HEK293 (cell line): ENCODE data around the gene TNFRSF6B.

Experiments
- FEZF1 ChIP-seq: fragments of 450-650 bp; formaldehyde crosslinking; IDR thresholded peaks from 2 replicates; pipeline ENCODE4 v1.5.1; 2016; ENCODE audit warnings: missing biosample characterization, missing genetic modification characterization
- WT1 ChIP-seq: fragments of 450-650 bp; formaldehyde crosslinking; IDR thresholded peaks from 2 replicates; pipeline ENCODE4 v1.5.1; 2016; ENCODE audit warnings: missing biosample characterization, missing genetic modification characterization
- ZBTB21 ChIP-seq: fragments of 450-650 bp; formaldehyde crosslinking; IDR thresholded peaks from 2 replicates; pipeline ENCODE4 v1.5.1; 2017; ENCODE audit warnings: missing biosample characterization, missing genetic modification characterization
- ZBTB7A ChIP-seq: fragments of 450-650 bp; formaldehyde crosslinking; IDR thresholded peaks from 2 replicates; pipeline ENCODE4 v1.5.1; 2016; ENCODE audit warnings: low read depth, missing biosample characterization, missing genetic modification characterization
- ZNF157 ChIP-seq: fragments of 450-650 bp; formaldehyde crosslinking; IDR thresholded peaks from 2 replicates; pipeline ENCODE4 v1.5.1; 2016; ENCODE audit warnings: missing biosample characterization, missing genetic modification characterization
- ZNF239 ChIP-seq: fragments of 450-650 bp; formaldehyde crosslinking; IDR thresholded peaks from 2 replicates; pipeline ENCODE4 v1.5.1; 2016; ENCODE audit warnings: missing biosample characterization, missing genetic modification characterization
- ZNF302 ChIP-seq: fragments of 450-650 bp; formaldehyde crosslinking; IDR thresholded peaks from 2 replicates; pipeline ENCODE4 v1.5.1; 2016; ENCODE audit warnings: missing biosample characterization, missing genetic modification characterization, low read depth
- ZNF473 ChIP-seq: fragments of 450-650 bp; formaldehyde crosslinking; IDR thresholded peaks from 2 replicates; pipeline ENCODE4 v1.5.1; 2017; ENCODE audit warnings: missing biosample characterization, missing genetic modification characterization
- ZNF530 ChIP-seq: fragments of 450-650 bp; formaldehyde crosslinking; IDR thresholded peaks from 2 replicates; pipeline ENCODE4 v1.5.1; 2016; ENCODE audit warnings: low read depth, missing biosample characterization, missing genetic modification characterization
- ZNF600 ChIP-seq: fragments of 450-650 bp; formaldehyde crosslinking; IDR thresholded peaks from 2 replicates; pipeline ENCODE4 v1.5.1; 2016; ENCODE audit warnings: missing biosample characterization, missing genetic modification characterization
- ZNF621 ChIP-seq: fragments of 450-650 bp; formaldehyde crosslinking; IDR thresholded peaks from 2 replicates; pipeline ENCODE4 v1.5.1; 2017; ENCODE audit warnings: missing biosample characterization, missing genetic modification characterization
- ZNF623 ChIP-seq: fragments of 450-650 bp; formaldehyde crosslinking; IDR thresholded peaks from 2 replicates; pipeline ENCODE4 v1.5.1; 2016; ENCODE audit warnings: missing biosample characterization, missing genetic modification characterization
- ZNF624 ChIP-seq: fragments of 450-650 bp; formaldehyde crosslinking; IDR thresholded peaks from 2 replicates; pipeline ENCODE4 v1.5.1; 2017; ENCODE audit warnings: missing biosample characterization, missing genetic modification characterization
- ZNF677 ChIP-seq: fragments of 450-650 bp; IDR thresholded peaks from 2 replicates; pipeline ENCODE4 v1.5.0; 2018; ENCODE audit warnings: missing biosample characterization, mild to moderate bottlenecking, missing genetic modification characterization, moderate library complexity
- ZNF776 ChIP-seq: fragments of 450-650 bp; formaldehyde crosslinking; IDR thresholded peaks from 2 replicates; pipeline ENCODE4 v1.5.0; 2017; ENCODE audit warnings: missing biosample characterization, missing genetic modification characterization, borderline replicate concordance
- ZNF777 ChIP-seq: fragments of 450-650 bp; formaldehyde crosslinking; IDR thresholded peaks from 2 replicates; pipeline ENCODE4 v1.5.1; 2017; ENCODE audit warnings: missing biosample characterization, missing genetic modification characterization, borderline replicate concordance
- ZSCAN30 ChIP-seq: fragments of 450-650 bp; IDR thresholded peaks from 2 replicates; pipeline ENCODE4 v1.5.1; 2018; ENCODE audit warnings: missing biosample characterization, mild to moderate bottlenecking, missing genetic modification characterization, moderate library complexity
- TF ChIP-seq, protein P1 (sequence below): fragments of 450-650 bp; formaldehyde crosslinking; IDR thresholded peaks from 2 replicates; pipeline ENCODE4 v1.5.1; 2016; ENCODE audit warnings: missing biosample characterization, missing genetic modification characterization, borderline replicate concordance
- TF ChIP-seq, protein P2 (sequence below): fragments of 450-650 bp; formaldehyde crosslinking; IDR thresholded peaks from 2 replicates; pipeline ENCODE4 v1.5.1; 2016; ENCODE audit warnings: missing biosample characterization, missing genetic modification characterization
- TF ChIP-seq, protein P3 (sequence below): fragments of 450-650 bp; formaldehyde crosslinking; IDR thresholded peaks from 2 replicates; pipeline ENCODE4 v1.5.1; 2016; ENCODE audit warnings: missing biosample characterization, missing genetic modification characterization
- TF ChIP-seq, protein P4 (sequence below): fragments of 450-650 bp; formaldehyde crosslinking; IDR thresholded peaks from 2 replicates; pipeline ENCODE4 v1.5.1; 2017; ENCODE audit warnings: missing biosample characterization, missing genetic modification characterization
- TF ChIP-seq, protein P5 (sequence below): fragments of 450-650 bp; formaldehyde crosslinking; IDR thresholded peaks from 2 replicates; pipeline ENCODE4 v1.5.1; 2016; ENCODE audit warnings: missing biosample characterization, missing genetic modification characterization

TNFRSF6B gene

DNA sequence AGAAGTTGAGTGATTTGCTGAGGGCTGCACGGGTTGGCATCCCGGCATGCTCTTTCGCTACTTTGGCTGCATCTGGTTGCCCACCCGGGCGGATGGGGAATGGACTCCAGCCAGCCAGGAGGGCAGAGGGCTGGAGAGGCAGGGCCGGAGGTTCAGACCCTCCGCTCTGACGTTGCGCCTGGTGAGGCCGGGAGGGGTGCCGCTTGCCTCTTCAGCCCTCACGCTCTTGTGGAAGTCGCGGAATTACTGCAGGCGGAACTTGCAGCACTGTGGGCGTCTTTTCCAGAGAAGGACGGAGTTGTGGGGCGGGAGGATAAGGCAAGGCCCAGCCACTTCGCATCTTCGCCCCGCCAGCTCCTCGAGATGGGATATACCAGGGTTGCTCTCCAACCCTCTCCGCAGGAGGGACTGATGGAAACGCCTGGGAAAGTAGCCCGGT lies 37.7 kb upstream of the TNFRSF6B start (continued):
- TF ChIP-seq, protein P1, sequence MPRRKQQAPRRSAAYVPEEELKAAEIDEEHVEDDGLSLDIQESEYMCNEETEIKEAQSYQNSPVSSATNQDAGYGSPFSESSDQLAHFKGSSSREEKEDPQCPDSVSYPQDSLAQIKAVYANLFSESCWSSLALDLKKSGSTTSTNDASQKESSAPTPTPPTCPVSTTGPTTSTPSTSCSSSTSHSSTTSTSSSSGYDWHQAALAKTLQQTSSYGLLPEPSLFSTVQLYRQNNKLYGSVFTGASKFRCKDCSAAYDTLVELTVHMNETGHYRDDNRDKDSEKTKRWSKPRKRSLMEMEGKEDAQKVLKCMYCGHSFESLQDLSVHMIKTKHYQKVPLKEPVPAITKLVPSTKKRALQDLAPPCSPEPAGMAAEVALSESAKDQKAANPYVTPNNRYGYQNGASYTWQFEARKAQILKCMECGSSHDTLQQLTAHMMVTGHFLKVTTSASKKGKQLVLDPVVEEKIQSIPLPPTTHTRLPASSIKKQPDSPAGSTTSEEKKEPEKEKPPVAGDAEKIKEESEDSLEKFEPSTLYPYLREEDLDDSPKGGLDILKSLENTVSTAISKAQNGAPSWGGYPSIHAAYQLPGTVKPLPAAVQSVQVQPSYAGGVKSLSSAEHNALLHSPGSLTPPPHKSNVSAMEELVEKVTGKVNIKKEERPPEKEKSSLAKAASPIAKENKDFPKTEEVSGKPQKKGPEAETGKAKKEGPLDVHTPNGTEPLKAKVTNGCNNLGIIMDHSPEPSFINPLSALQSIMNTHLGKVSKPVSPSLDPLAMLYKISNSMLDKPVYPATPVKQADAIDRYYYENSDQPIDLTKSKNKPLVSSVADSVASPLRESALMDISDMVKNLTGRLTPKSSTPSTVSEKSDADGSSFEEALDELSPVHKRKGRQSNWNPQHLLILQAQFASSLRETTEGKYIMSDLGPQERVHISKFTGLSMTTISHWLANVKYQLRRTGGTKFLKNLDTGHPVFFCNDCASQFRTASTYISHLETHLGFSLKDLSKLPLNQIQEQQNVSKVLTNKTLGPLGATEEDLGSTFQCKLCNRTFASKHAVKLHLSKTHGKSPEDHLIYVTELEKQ (tag by site-specific recombination), result no peak
- TF ChIP-seq, protein P2, sequence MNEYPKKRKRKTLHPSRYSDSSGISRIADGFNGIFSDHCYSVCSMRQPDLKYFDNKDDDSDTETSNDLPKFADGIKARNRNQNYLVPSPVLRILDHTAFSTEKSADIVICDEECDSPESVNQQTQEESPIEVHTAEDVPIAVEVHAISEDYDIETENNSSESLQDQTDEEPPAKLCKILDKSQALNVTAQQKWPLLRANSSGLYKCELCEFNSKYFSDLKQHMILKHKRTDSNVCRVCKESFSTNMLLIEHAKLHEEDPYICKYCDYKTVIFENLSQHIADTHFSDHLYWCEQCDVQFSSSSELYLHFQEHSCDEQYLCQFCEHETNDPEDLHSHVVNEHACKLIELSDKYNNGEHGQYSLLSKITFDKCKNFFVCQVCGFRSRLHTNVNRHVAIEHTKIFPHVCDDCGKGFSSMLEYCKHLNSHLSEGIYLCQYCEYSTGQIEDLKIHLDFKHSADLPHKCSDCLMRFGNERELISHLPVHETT (tag by site-specific recombination), result no peak
- no peak for TF ChIP-seq ZNF621 (tag by site-specific recombination)
- TF ChIP-seq, protein P3, sequence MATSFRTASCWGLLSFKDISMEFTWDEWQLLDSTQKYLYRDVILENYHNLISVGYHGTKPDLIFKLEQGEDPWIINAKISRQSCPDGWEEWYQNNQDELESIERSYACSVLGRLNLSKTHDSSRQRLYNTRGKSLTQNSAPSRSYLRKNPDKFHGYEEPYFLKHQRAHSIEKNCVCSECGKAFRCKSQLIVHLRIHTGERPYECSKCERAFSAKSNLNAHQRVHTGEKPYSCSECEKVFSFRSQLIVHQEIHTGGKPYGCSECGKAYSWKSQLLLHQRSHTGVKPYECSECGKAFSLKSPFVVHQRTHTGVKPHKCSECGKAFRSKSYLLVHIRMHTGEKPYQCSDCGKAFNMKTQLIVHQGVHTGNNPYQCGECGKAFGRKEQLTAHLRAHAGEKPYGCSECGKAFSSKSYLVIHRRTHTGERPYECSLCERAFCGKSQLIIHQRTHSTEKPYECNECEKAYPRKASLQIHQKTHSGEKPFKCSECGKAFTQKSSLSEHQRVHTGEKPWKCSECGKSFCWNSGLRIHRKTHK (tag by site-specific recombination), result no peak
- no peak for TF ChIP-seq ZNF157 (tag by site-specific recombination)
- no peak for TF ChIP-seq ZSCAN30 (tag by site-specific recombination)
- TF ChIP-seq ZNF239, result no peak
- no peak for TF ChIP-seq ZBTB21 (tag by site-specific recombination)
- TF ChIP-seq ZBTB7A (tag by site-specific recombination), result no peak
- TF ChIP-seq ZNF530 (tag by site-specific recombination), result no peak
- TF ChIP-seq ZNF677, result no peak
- no peak for TF ChIP-seq ZNF777 (tag by site-specific recombination)
- no peak for TF ChIP-seq FEZF1
- TF ChIP-seq, protein P4, sequence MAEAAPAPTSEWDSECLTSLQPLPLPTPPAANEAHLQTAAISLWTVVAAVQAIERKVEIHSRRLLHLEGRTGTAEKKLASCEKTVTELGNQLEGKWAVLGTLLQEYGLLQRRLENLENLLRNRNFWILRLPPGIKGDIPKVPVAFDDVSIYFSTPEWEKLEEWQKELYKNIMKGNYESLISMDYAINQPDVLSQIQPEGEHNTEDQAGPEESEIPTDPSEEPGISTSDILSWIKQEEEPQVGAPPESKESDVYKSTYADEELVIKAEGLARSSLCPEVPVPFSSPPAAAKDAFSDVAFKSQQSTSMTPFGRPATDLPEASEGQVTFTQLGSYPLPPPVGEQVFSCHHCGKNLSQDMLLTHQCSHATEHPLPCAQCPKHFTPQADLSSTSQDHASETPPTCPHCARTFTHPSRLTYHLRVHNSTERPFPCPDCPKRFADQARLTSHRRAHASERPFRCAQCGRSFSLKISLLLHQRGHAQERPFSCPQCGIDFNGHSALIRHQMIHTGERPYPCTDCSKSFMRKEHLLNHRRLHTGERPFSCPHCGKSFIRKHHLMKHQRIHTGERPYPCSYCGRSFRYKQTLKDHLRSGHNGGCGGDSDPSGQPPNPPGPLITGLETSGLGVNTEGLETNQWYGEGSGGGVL, result no peak
- TF ChIP-seq ZNF600 (tag by site-specific recombination), result peak; percentile 99
- no peak for TF ChIP-seq ZNF623 (tag by site-specific recombination)
- no peak for TF ChIP-seq ZNF302 (tag by site-specific recombination)
- TF ChIP-seq ZNF624, result no peak
- TF ChIP-seq ZNF776 (tag by site-specific recombination), result no peak
- TF ChIP-seq, protein P5, sequence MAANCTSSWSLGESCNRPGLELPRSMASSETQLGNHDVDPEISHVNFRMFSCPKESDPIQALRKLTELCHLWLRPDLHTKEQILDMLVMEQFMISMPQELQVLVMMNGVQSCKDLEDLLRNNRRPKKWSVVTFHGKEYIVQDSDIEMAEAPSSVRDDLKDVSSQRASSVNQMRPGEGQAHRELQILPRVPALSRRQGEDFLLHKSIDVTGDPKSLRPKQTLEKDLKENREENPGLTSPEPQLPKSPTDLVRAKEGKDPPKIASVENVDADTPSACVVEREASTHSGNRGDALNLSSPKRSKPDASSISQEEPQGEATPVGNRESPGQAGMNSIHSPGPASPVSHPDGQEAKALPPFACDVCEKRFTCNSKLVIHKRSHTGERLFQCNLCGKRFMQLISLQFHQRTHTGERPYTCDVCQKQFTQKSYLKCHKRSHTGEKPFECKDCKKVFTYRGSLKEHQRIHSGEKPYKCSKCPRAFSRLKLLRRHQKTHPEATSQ (tag by site-specific recombination), result 0 out of 2 replicates have a peak, but pooled peaks have one; percentile 36
- TF ChIP-seq WT1 (tag by site-specific recombination), result no peak; the same call in 1 of the 2 replicates
- no peak for TF ChIP-seq ZNF473 (tag by site-specific recombination)
